Mucosa of rectum (tissue), 2 donors: ENCODE data around the gene CDKL5.
"Not testable (repeated sequence)": the region's sequence is repeated elsewhere in the genome, so short reads cannot be mapped to it uniquely, and the experiment has no call there.

Experiments
- H3K27ac ChIP-seq, 2 donors: one replicate each; pipeline ENCODE4 v1.7.0; 2013; ENCODE audit warnings: inconsistent platforms in 2 of 2, low read depth in 2 of 2, low read length in 2 of 2
- H3K27me3 ChIP-seq, 2 donors: one replicate each; pipeline ENCODE4 v1.7.0; 2013; ENCODE audit warnings: low read length in 2 of 2; ENCODE audit not compliant: control insufficient read depth in 2 of 2, insufficient read depth in 2 of 2
- H3K36me3 ChIP-seq, 2 donors: one replicate each; pipeline ENCODE4 v1.7.0; 2013; ENCODE audit warnings: low read length in 2 of 2; ENCODE audit not compliant: control insufficient read depth in 2 of 2, insufficient read depth in 2 of 2
- H3K4me1 ChIP-seq, 2 donors: one replicate each; pipeline ENCODE4 v1.7.0; 2013; ENCODE audit warnings: low read length in 2 of 2, mild to moderate bottlenecking in 1 of 2; ENCODE audit not compliant: control insufficient read depth in 2 of 2, insufficient read depth in 2 of 2
- H3K4me3 ChIP-seq, 2 donors: one replicate each; pipeline ENCODE4 v1.7.0; 2013; ENCODE audit warnings: low read length in 2 of 2
- H3K9ac ChIP-seq, 2 donors: one replicate each; pipeline ENCODE4 v1.7.0; 2013; ENCODE audit warnings: low read length in 2 of 2, low read depth in 1 of 2, mild to moderate bottlenecking in 1 of 2
- H3K9me3 ChIP-seq, 2 donors: one replicate each; pipeline ENCODE4 v1.7.0; 2013; ENCODE audit warnings: low read length in 2 of 2; ENCODE audit not compliant: control insufficient read depth in 2 of 2
- donor health status: healthy.
- donor health status: Normal muscosa, but diverticular disease.

CDKL5 gene

DNA sequence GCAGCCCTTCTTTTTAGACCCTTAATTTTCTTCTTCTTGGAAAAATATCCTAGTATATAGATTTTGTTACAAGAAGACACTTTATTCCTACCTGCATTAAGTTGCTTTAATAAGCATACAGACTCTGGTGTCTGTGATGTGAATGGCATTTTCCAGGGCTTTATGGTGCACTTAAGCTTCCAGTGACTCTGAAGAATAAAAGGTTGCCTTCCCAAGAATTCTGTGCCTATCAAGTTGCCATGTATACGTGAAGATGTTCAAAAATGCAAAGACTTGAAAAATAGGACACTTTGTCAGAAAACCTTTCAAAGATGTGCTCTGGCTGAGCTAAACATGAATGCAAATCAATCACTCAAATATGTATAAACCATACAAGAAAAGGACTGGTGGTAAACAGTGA, 135.6 kb downstream of the CDKL5 start:
- H3K9me3 ChIP-seq: no peaks in the 10 kb centered on the region
- no peak overlapping the region for H3K27ac ChIP-seq
- H3K36me3 ChIP-seq: no peaks in the 10 kb centered on the region
- no peak overlapping the region for H3K4me3 ChIP-seq
- H3K27me3 ChIP-seq: no peaks in the 10 kb centered on the region
- H3K9ac ChIP-seq: no peak overlapping the region
- no peaks in the 10 kb centered on the region for H3K4me1 ChIP-seq

DNA sequence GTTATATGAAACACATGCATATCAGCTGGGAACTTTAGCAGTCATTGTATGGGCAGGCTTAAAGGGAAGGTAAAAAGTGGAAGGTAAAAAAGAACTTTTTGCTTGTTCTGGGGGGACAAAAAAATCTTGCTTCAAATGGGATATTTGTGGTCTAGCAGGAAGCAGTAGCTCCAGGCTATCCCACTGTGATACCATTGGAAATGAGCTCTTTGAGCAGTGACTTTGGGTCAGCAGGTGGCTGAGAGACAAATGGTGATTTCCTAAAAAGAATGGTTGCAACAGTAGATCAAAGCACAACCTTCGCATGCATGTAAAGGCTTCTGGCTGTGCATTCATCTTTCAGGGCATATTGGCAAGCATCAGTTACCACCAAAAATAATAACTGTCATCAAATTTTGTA, 140.3 kb downstream of the CDKL5 start:
- no peaks in the 10 kb centered on the region for H3K9me3 ChIP-seq

DNA sequence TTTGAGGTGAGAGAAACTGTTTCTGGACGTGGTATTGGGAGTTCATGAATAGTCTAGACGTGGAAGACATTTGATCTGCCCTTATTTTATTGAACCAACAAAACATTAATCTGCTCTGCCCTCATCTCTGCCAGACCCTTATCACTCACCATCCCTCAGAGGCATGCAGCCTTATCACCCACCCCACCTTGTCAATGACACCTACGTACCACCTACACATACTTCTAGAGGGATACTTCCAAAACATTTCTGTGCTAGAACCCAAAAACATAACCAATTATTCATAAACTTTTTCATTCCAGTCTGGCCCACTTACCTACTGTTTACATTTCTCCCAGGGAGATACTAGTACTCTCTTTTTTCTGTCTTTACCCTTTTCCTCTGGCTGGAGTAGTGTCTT, 141.3 kb downstream of the CDKL5 start:
- H3K9me3 ChIP-seq: no peaks in the 10 kb centered on the region
- no peaks in the 10 kb centered on the region for H3K4me1 ChIP-seq
- H3K9ac ChIP-seq: no peak overlapping the region
- H3K36me3 ChIP-seq: no peaks in the 10 kb centered on the region
- H3K27ac ChIP-seq: no peak overlapping the region
- no peak overlapping the region for H3K4me3 ChIP-seq
- H3K27me3 ChIP-seq: no peaks in the 10 kb centered on the region

More for the DNA sequence above, 140.3 kb downstream of the CDKL5 start:
- Histone ChIP-seq H3K27ac (no peak overlapping the region), H3K27me3 (no peaks in the 10 kb centered on the region), H3K36me3 (no peaks in the 10 kb centered on the region), H3K4me1 (no peaks in the 10 kb centered on the region), H3K4me3 (no peak overlapping the region), H3K9ac (no peak overlapping the region)

DNA sequence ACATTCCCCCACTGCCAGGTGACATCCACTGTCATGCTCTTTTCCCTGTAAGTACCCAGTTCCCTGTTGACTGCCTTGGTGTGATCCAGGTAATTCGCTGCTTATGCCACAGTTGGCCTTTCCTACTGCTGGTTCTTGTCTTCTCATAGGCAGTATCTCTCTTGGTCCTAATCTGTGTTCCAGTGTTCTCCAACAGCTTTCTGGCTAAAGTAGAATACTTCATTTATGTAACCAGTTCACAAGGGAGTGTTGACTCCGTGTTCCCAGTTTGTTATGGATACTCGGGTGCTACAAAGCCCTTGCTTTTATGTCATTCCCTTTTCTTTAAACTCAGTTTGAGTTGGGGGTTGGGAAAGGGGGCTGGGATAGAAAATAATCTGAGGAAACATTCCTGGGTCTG, 148.1 kb downstream of the CDKL5 start:
- Histone ChIP-seq H3K4me3 (no peak overlapping the region), H3K36me3 (no peaks in the 10 kb centered on the region), H3K4me1 (no peaks in the 10 kb centered on the region), H3K9ac (no peak overlapping the region), H3K27ac (no peak overlapping the region), H3K27me3 (peaks cover 0 to 2% of the 10 kb centered on the region in 2 donors), H3K9me3 (no peaks in the 10 kb centered on the region)

DNA sequence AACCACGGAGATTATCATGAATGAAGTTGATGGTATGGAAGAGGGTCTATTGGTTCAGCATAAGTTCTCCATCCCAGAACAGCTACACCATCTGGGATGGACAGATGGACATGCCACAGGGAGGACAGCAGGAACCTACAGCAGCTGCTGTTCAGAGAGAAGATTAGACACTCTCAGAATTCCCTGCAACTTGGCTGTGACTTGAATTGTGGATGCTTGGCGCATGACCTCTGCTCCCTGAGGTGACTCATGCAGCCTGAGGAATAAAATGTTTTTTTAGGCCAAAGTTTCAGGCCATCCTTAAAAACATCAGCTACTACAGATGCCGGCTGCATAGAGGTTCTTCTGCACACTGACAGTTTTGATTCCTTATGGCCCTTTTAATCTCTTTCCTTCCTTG, 149.2 kb downstream of the CDKL5 start:
- H3K27me3 ChIP-seq: peaks cover 0 to 2% of the 10 kb centered on the region in 2 donors
- H3K36me3 ChIP-seq: no peaks in the 10 kb centered on the region
- H3K27ac ChIP-seq: no peak overlapping the region

DNA sequence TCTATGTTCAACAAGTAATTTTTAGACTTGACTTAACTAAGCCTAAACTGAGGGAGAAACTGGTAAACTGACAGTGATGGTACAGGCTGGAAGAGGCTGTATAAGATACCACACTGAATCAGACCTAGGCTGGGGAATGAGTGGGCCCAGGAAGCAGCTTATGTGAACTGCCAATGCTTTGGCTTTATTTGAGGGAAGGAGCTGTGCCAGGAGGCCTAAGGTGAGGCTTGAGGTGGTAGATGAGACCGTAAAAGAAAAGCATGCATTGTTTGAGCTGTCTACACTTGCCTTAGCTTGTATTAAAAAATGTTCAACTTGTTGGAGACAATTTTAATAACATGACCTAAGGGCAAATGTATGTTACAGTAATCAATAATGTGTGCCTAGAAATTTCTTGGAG, 150.3 kb downstream of the CDKL5 start:
- no peaks in the 10 kb centered on the region for H3K36me3 ChIP-seq
- no peaks in the 10 kb centered on the region for H3K9me3 ChIP-seq
- no peak overlapping the region for H3K4me3 ChIP-seq
- no peak overlapping the region for H3K27ac ChIP-seq
- H3K4me1 ChIP-seq: no peaks in the 10 kb centered on the region
- H3K27me3 ChIP-seq: peaks cover 0 to 2% of the 10 kb centered on the region in 2 donors
- no peak overlapping the region for H3K9ac ChIP-seq

More for the DNA sequence above, 149.2 kb downstream of the CDKL5 start:
- Histone ChIP-seq H3K9ac (no peak overlapping the region), H3K4me1 (no peaks in the 10 kb centered on the region), H3K9me3 (no peaks in the 10 kb centered on the region), H3K4me3 (no peak overlapping the region)

DNA sequence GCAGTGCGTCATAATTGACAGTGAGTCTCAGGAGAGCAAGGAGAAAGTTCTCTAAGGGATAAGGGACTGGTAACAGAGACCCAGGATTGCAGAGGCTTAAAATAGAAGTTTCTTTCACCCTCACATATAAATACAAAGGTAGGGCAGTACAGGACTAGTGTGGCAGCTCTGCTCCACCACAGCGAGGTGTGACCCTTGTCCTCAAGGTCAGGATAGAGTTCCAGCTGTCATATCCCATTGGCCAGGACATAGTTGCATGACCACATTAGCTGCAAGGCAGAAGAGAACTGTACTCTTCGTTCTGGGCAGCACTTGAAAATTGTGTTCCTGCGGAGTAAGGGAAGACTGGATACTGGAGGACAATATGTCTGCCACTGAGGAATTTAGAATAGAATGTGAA, 152.0 kb downstream of the CDKL5 start:
- H3K27me3 ChIP-seq: peaks cover 0 to under 1% of the 10 kb centered on the region in 2 donors
- H3K36me3 ChIP-seq: no peaks in the 10 kb centered on the region
- H3K9ac ChIP-seq: no peak overlapping the region
- no peaks in the 10 kb centered on the region for H3K4me1 ChIP-seq
- no peak overlapping the region for H3K4me3 ChIP-seq
- no peaks in the 10 kb centered on the region for H3K9me3 ChIP-seq
- H3K27ac ChIP-seq: no peak overlapping the region

DNA sequence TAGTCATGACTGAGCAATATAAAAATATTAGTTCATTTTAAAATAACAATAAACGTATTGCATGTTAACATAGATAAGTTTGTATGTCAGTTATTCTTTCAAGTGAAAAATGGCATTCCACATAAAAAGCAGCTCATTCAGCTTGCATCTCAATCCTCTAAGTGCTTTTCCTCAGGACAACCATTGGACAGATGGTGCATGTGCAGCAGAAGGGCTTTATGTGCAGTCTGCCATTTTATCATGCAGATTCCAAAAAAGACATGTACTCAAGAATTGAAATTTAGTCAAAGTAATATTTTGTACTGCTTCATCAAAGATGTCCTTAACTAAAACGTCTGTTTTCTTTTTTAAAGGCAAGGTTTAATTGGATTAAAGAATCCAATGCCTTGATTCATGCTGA, 153.1 kb downstream of the CDKL5 start:
- Histone ChIP-seq H3K9me3 (no peaks in the 10 kb centered on the region), H3K27ac (no peak overlapping the region), H3K27me3 (no peaks in the 10 kb centered on the region), H3K36me3 (no peaks in the 10 kb centered on the region), H3K4me1 (no peaks in the 10 kb centered on the region), H3K4me3 (no peak overlapping the region), H3K9ac (no peak overlapping the region)

DNA sequence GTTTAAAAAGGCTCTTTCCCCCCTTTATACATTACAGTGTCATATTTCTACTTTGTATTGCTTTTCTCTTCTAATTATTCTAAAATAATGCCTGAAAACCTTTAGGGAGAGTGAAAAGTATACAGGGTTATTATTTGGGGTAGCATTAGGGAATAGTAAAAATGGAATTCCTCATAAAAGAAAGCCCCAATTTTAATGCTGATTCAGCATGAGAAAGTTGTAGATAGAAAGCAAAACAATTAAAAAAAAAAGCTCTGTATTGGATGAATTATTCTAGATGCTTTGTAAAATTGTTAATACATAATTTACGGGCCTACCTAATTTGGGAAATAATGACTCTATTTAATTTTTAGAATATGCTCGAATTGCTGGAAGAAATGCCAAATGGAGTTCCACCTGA, 154.1 kb downstream of the CDKL5 start:
- Histone ChIP-seq H3K4me3 (no peak overlapping the region), H3K27me3 (no peaks in the 10 kb centered on the region), H3K36me3 (no peaks in the 10 kb centered on the region), H3K27ac (no peak overlapping the region), H3K9ac (no peak overlapping the region), H3K9me3 (no peaks in the 10 kb centered on the region), H3K4me1 (no peaks in the 10 kb centered on the region)

DNA sequence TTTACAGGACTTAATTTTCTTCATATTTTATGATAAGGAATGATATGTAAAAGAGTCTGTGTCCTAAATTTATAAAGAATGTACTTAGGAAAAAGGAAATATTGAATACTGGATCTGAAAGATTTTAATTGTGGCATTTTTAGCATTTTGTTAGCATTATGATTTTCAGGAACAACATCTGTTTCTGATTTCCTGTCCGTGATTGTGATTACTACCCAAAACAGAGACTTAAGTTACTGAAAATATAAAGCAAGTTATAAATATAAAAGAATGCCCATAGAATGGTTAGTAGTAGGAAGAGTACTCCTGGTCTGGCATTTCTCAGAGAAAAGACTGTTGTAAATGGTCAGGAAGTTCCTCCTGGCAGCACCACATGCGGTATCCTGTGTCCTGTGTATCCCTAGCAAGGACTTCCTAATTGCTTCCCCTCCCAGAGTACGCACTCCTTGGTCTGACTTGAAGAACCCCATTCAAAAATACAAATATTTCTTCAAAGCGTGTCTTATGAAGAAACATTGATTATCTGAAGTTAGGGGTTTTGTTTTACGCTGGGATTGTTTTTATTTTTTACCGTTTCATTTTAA, 157.6 kb downstream of the CDKL5 start:
- no peak overlapping the region for H3K27ac ChIP-seq
- no peaks in the 10 kb centered on the region for H3K36me3 ChIP-seq

DNA sequence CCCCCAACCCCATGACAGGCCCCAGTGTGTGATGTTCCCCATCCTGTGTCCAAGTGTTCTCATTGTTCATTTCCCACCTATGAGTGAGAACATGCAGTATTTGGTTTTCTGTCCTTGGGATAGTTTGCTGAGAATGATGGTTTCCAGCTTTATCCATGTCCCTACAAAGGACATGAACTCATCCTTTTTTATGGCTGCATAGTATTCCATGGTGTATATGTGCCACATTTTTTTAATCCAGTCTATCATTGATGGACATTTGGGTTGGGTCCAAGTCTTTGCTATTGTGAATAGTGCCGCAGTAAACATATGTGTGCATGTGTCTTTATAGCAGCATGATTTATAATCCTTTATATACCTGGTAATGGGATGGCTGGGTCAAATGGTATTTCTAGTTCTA, 163.9 kb downstream of the CDKL5 start:
- H3K4me1 ChIP-seq, H3K27me3 ChIP-seq, H3K9ac ChIP-seq, H3K27ac ChIP-seq, H3K36me3 ChIP-seq, H3K4me3 ChIP-seq, H3K9me3 ChIP-seq: not testable (repeated sequence)

More for the DNA sequence above, 157.6 kb downstream of the CDKL5 start:
- Histone ChIP-seq H3K4me3 (no peak overlapping the region), H3K9ac (no peak overlapping the region), H3K27me3 (no peaks in the 10 kb centered on the region), H3K4me1 (no peaks in the 10 kb centered on the region), H3K9me3 (no peaks in the 10 kb centered on the region)
